GM19463 (cell line): ENCODE measurements around the gene PLCB2.

Source experiments
- ATAC-seq: cut with Tn5 transposase; IDR thresholded peaks from one replicate; pipeline ENCODE4 v1.9.1; 2021; ENCODE audit warnings: mild to moderate bottlenecking, moderate library complexity; ENCODE audit not compliant: unreplicated experiment

PLCB2 gene

GRCh38 chr15:40340740-40341400 is 33.1 kb upstream of the PLCB2 start, which contains the start of gene CCDC9B:
Gene CCDC9B, minus strand, starts transcription at chr15:40340939. Its CDS starts 120 bp downstream, at chr15:40340819.
- no peak for ATAC-seq

GRCh38 chr15:40340038-40340739 is 32.5 kb upstream of the PLCB2 start:
- ATAC-seq = no peak

GRCh38 chr15:40339621-40339945 is 31.8 kb upstream of the PLCB2 start:
- ATAC-seq = no peak

- no peak for ATAC-seq
Measured at GRCh38 chr15:40338921-40339620, 31.3 kb upstream of the PLCB2 start.

- ATAC-seq = peak; percentile 89
Measured at GRCh38 chr15:40338041-40338657, 30.4 kb upstream of the PLCB2 start.

GRCh38 chr15:40337597-40337996 is 29.9 kb upstream of the PLCB2 start:
- no peak for ATAC-seq

GRCh38 chr15:40336744-40337122 is 29.0 kb upstream of the PLCB2 start:
- ATAC-seq = no peak

- ATAC-seq = no peak
Measured at GRCh38 chr15:40335938-40336743, 28.4 kb upstream of the PLCB2 start.

- ATAC-seq = no peak
Measured at GRCh38 chr15:40334941-40335795, 27.4 kb upstream of the PLCB2 start.

GRCh38 chr15:40334541-40334940 is 26.8 kb upstream of the PLCB2 start:
- ATAC-seq = no peak

- ATAC-seq = no peak
Measured at GRCh38 chr15:40333922-40334492, 26.3 kb upstream of the PLCB2 start.

GRCh38 chr15:40332113-40332781 is 24.5 kb upstream of the PLCB2 start:
- no peak for ATAC-seq

GRCh38 chr15:40331637-40332036 is 23.9 kb upstream of the PLCB2 start:
- ATAC-seq = no peak

- ATAC-seq = no peak
Measured at GRCh38 chr15:40331026-40331425, 23.3 kb upstream of the PLCB2 start.

- no peak for ATAC-seq
Measured at GRCh38 chr15:40330368-40330836, 22.7 kb upstream of the PLCB2 start.

- no peak for ATAC-seq
Measured at GRCh38 chr15:40329804-40330203, 22.1 kb upstream of the PLCB2 start.

- ATAC-seq = no peak
Measured at GRCh38 chr15:40328751-40329150, 21.0 kb upstream of the PLCB2 start.

GRCh38 chr15:40328176-40328575 is 20.4 kb upstream of the PLCB2 start:
- no peak for ATAC-seq

GRCh38 chr15:40327457-40327856 is 19.7 kb upstream of the PLCB2 start:
- no peak for ATAC-seq
